ENCODE data around the gene GSTT4. TPM values are rescaled to one million over a fixed set of nuclear protein-coding genes. Genes with fewer than 3 reads are reported as not detected.

GSTT4 gene
- total and polyA plus RNA-seq, 2 of the 13 experiments (the other 11 are each of a cell fraction or from before 2014, with no cell fraction given), result 0.59 to 0.62 TPM

- no peak for TF ChIP-seq REST (IDR thresholded peaks at IDR 0.05; ENCODE audit: borderline replicate concordance in 1 of 2, low read depth in 1 of 2, low read length in 2 of 2)
- no peak for TF ChIP-seq ZFP91 (CRISPR knock-in tag; IDR thresholded peaks at IDR 0.05; ENCODE audit: borderline replicate concordance)
- TF ChIP-seq KLF11 (CRISPR knock-in tag; IDR thresholded peaks at IDR 0.05), result no peak
- TF ChIP-seq ELF3 (CRISPR knock-in tag; IDR thresholded peaks at IDR 0.05), result no peak
- TF ChIP-seq SRY (CRISPR knock-in tag; IDR thresholded peaks at IDR 0.05), result 0 out of 2 replicates have a peak, but pooled peaks have one; percentile 15
- TF ChIP-seq FOXK1 (CRISPR knock-in tag; IDR thresholded peaks at IDR 0.05; ENCODE audit: borderline replicate concordance, low read depth), result no peak
- no peak for TF ChIP-seq MAFF (IDR thresholded peaks at IDR 0.05; ENCODE audit: low read depth, low read length)
- TF ChIP-seq ZC3H4 (CRISPR knock-in tag; IDR thresholded peaks at IDR 0.05; ENCODE audit: borderline replicate concordance), result no peak
- no peak for TF ChIP-seq CBX5 (CRISPR knock-in tag; IDR thresholded peaks at IDR 0.05; ENCODE audit: borderline replicate concordance)
- TF ChIP-seq KLF16 (CRISPR knock-in tag; IDR thresholded peaks at IDR 0.05), result no peak
- no peak for TF ChIP-seq ZNF558 (CRISPR knock-in tag; IDR thresholded peaks at IDR 0.05; ENCODE audit: borderline replicate concordance)
- no peak for TF ChIP-seq TOE1 (CRISPR knock-in tag; IDR thresholded peaks at IDR 0.05)
- TF ChIP-seq ZNF614 (CRISPR knock-in tag; IDR thresholded peaks at IDR 0.05; ENCODE audit: borderline replicate concordance), result no peak
- no peak for TF ChIP-seq CSRNP1 (CRISPR knock-in tag; IDR thresholded peaks at IDR 0.05)
- TF ChIP-seq ZNF580 (CRISPR knock-in tag; IDR thresholded peaks at IDR 0.05; ENCODE audit: borderline replicate concordance, low read depth), result no peak
- no peak for TF ChIP-seq KLF12 (CRISPR knock-in tag; IDR thresholded peaks at IDR 0.05; ENCODE audit: borderline replicate concordance)
- TF ChIP-seq ZNF780A (CRISPR knock-in tag; IDR thresholded peaks at IDR 0.05), result no peak
- no peak for TF ChIP-seq ZNF431 (CRISPR knock-in tag; IDR thresholded peaks at IDR 0.05; ENCODE audit: borderline replicate concordance, low read depth)
- no peak for TF ChIP-seq ZNF674 (CRISPR knock-in tag; IDR thresholded peaks at IDR 0.05; ENCODE audit: low read depth)
- peak; percentile 44 for TF ChIP-seq ZNF687 (CRISPR knock-in tag; IDR thresholded peaks at IDR 0.05)
These were observed 2.7 kb upstream of the GSTT4 start (continued) for GRCh38 chr22:24008022-24008283.

Data from HepG2 (cell line).